Mucosa of descending colon (tissue), 3 donors: ENCODE measurements around the gene NHLH1. TPM values are rescaled to one million over a fixed set of nuclear protein-coding genes. Genes with fewer than 3 reads are reported as not detected.
A peak's percentile ranks its signal among the peaks of the same experiment; 100 is the strongest.

Experiments used
- ATAC-seq: fragments of 200-7000 bp; cut with Tn5 transposase; one replicate; pipeline ENCODE4 v1.9.1; 2020; ENCODE audit warnings: mild to moderate bottlenecking, moderate library complexity
- DNase-seq, 3 donors: peaks; one replicate each; pipeline ENCODE4 v3.0.0-alpha.2; 2020
- H3K36me3 ChIP-seq: fragments of 200-600 bp; one replicate; pipeline ENCODE4 v1.8.0; 2021; ENCODE audit warnings: low read depth, mild to moderate bottlenecking
- H3K4me1 ChIP-seq: fragments of 200-600 bp; one replicate; pipeline ENCODE4 v1.8.0; 2021; ENCODE audit warnings: low read depth, mild to moderate bottlenecking
- H3K4me3 ChIP-seq: fragments of 200-600 bp; one replicate; pipeline ENCODE4 v1.8.0; 2021; ENCODE audit warnings: mild to moderate bottlenecking
- H3K9me3 ChIP-seq: fragments of 200-600 bp; one replicate; pipeline ENCODE4 v1.8.0; 2021; ENCODE audit warnings: mild to moderate bottlenecking
- intact Hi-C, 2 donors: fragments of 100-400 bp; cut with DNase I in 1 of 2; cut with micrococcal nuclease in 1 of 2; formaldehyde crosslinking; loops; one replicate each; pipeline versions ENCODE4 v1.11.0 to v1.11.1; 2022; cut with DNase I, micrococcal nuclease
- total RNA-seq, 3 donors: library from RNA; stranded (reverse); fragmentation: NEBNext Ultra II Directional in 2 of 3; extraction: Animal tissue kit (Norgen Biotek cat#: 25700) in 2 of 3; gene quantifications; one replicate each; pipeline versions ENCODE4 v1.2.1 to v1.2.4, GENCODE V29; 2021 to 2023
- TF ChIP-seq, protein P1 (sequence below): fragments of 200-600 bp; IDR thresholded peaks from one replicate; pipeline ENCODE4 v1.8.0; 2022; ENCODE audit warnings: antibody characterized with exemption, mild to moderate bottlenecking
- donor health status: DM: no; HTN: no; CAD: no; lungs with moderate emphysema.
- donor health status: DM: no; HTN: no; CAD: no.
- donor health status: DM: no; HTN: yes; CAD: no.

Gene NHLH1
- total RNA-seq, 3 donors from 2014 or later: 0.14 to 0.16 (median 0.14) TPM

DNA sequence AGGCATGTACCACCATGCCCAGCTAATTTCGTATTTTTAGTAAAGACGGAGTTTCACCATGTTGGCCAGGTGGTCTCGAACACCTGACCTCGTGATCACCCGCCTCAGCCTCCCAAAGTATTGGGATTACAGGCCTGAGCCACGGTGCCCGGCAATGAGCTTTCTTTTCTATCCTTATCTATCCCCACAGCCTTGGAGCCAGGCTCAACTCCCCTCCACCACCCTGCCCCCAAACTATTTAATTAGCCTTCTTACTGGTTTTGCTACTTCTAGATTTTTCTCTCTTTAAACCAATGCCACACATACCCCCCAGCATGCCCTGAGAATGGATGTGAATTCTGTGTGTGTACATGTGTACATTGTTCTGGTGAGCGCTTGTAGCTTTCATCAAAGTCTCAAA, 27.8 kb downstream of the NHLH1 start:
- H3K36me3 ChIP-seq: no peaks in the 10 kb centered on the region
- intact Hi-C loops: no loop called here
- DNase-seq (no peak), ATAC-seq (no peak)
- peaks cover 4% of the 10 kb centered on the region for H3K4me1 ChIP-seq
- H3K9me3 ChIP-seq: no peaks in the 10 kb centered on the region
- H3K4me3 ChIP-seq: no peak overlapping the region
- TF ChIP-seq, protein P1, sequence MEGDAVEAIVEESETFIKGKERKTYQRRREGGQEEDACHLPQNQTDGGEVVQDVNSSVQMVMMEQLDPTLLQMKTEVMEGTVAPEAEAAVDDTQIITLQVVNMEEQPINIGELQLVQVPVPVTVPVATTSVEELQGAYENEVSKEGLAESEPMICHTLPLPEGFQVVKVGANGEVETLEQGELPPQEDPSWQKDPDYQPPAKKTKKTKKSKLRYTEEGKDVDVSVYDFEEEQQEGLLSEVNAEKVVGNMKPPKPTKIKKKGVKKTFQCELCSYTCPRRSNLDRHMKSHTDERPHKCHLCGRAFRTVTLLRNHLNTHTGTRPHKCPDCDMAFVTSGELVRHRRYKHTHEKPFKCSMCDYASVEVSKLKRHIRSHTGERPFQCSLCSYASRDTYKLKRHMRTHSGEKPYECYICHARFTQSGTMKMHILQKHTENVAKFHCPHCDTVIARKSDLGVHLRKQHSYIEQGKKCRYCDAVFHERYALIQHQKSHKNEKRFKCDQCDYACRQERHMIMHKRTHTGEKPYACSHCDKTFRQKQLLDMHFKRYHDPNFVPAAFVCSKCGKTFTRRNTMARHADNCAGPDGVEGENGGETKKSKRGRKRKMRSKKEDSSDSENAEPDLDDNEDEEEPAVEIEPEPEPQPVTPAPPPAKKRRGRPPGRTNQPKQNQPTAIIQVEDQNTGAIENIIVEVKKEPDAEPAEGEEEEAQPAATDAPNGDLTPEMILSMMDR: no peak

DNA sequence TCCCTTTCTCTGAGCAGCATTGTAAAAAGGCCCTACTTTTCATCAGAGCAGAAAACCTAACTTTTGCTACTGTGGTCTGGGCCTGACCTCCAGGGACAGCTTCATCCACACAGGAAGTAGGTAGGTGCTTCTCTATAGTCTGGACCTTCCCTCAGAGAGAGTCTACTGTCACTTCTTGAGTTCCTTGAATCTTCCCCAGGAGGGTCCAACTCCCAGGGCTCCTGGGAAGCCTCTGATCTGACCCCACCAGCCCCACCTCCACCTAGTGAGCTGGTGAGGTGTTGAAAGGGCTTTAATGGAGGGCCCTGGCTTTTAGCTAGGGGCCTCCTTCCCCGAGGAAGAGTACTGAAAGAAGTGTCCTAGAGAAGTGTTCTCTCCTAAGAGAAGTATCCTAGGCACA, 30.8 kb downstream of the NHLH1 start:
- DNase-seq (no peak), ATAC-seq (no peak)
- H3K4me1 ChIP-seq: peaks cover 12% of the 10 kb centered on the region
- H3K4me3 ChIP-seq: no peak overlapping the region
- H3K9me3 ChIP-seq: no peaks in the 10 kb centered on the region
- TF ChIP-seq, protein P1: no peak
- intact Hi-C loops: no loop called here
- H3K36me3 ChIP-seq: no peaks in the 10 kb centered on the region

DNA sequence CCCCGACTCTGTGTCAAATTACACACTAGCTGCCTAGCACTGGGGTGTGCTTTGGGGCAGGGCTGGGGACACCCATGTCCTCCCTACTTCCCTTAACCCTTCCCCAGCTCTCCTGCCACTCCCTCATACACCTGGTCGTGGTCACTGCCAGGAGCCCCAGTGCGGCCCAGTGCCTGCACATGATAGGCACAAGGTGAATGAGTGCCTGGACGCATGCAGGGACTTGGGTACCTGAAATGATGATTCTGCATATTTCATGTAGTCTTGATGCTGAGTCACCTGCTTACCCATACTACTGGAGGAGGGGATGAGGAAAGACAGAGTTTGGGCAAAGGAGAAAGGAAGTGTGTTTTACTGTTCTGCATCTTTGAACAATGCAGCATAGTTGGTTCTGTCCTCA, 32.0 kb downstream of the NHLH1 start:
- H3K4me3 ChIP-seq: no peak overlapping the region
- no peaks in the 10 kb centered on the region for H3K9me3 ChIP-seq
- ATAC-seq (no peak), DNase-seq (no peak)
- H3K36me3 ChIP-seq: no peaks in the 10 kb centered on the region
- intact Hi-C loops: no loop called here
- peaks cover 12% of the 10 kb centered on the region for H3K4me1 ChIP-seq
- TF ChIP-seq, protein P1: no peak

DNA sequence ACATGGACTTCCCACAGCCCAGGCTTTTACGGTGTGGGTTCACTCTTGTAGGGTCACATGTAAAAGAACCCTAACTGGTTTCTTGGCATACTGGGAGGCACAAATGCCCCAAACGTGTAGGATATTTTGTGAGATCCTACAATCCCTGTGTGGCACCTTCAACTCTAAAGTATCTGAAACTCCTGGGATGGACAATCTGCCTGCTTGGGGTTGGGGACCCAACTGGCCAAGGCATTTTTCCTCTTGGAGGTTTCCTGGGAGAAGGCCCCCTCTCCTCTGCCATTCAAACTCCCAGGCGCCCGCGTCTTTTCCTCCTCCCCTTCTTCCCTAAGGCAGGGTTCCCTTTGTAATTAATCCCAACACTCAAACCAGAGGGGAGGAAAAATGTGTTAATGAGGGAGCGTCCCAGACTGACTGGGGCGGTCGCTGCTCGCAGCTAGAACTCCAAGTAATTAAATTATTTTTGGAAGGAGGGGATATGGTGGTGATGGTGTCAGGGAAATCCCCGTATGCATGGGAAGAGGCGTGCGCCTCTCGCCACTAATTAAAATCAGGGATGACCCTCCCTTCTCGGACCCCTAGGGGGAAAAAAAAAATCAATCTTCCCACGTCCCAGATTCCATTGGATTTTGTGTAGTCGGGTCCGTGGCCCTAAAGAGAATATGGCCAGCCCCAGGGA, 32.8 kb downstream of the NHLH1 start:
- TF ChIP-seq, protein P1: no peak
- no peak for ATAC-seq
- H3K36me3 ChIP-seq: no peaks in the 10 kb centered on the region
- peaks cover 12% of the 10 kb centered on the region for H3K4me1 ChIP-seq
- H3K9me3 ChIP-seq: no peaks in the 10 kb centered on the region
- intact Hi-C loops: no loop called here
- no peak for DNase-seq
- no peak overlapping the region for H3K4me3 ChIP-seq

DNA sequence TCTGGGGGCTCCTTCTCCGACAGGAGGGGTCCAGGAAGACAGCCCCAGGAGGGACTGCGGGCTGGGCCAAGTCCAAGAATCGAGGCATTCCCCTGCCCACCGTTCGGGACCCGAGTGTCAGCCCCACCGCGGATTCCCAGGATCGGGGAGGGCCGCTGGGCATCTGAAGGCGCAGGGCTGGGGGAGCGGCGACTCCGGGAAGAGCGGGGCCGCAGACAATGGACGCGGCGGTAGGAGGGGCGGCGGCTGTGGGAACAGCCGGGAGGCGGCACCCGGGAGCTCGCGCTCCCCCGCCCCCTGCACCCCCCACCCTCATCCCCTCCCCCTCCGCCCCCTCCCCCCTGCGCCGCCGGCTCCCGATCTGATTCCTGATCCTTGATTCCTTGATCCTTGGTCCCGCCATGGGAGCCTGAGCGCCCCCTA, 33.4 kb downstream of the NHLH1 start, which contains the start of gene VANGL2:
Gene VANGL2 (plus strand): TSS at position 342 of the 423 bp plus-strand sequence. CDS start 15,274 bp downstream, outside the sequence.
- DNase-seq: peak; percentile 79 to 89 (median 87)
- Histone ChIP-seq H3K4me1 (peaks cover 12% of the 10 kb centered on the region), H3K4me3 (peak within 1 kb of the TSS; percentile 44), H3K9me3 (no peaks in the 10 kb centered on the region), H3K36me3 (no peaks in the 10 kb centered on the region)
- peak; percentile 94 for ATAC-seq
- intact Hi-C loops: no loop called here
- TF ChIP-seq, protein P1: no peak
